ENCODE measurements around the gene PAN2. TPM values are rescaled to one million over a fixed set of nuclear protein-coding genes. Genes with fewer than 3 reads are reported as not detected.

The PAN2 gene
- total and polyA plus RNA-seq, 2 donors (not counting 3 experiments of a cell fraction or from before 2014, with no cell fraction given) = 21.5 to 21.9 TPM

GRCh38 chr12:56377989-56378316 lies 44.2 kb upstream of the PAN2 start:
- no TSS peak for BruUV-seq (replicated peaks)
- Histone ChIP-seq H3K79me2 (ENCODE audit: control insufficient read depth, insufficient read depth, low read length) (no peaks in the 10 kb centered on the region), H3K27ac (ENCODE audit: insufficient read depth, low read depth, low read length) (no peak overlapping the region), H3K4me1 (ENCODE audit: control insufficient read depth, extremely low read depth, insufficient read depth, low read length) (peaks cover 13% of the 10 kb centered on the region), H3K9me1 (replicated peaks; ENCODE audit: control insufficient read depth, extremely low read depth, insufficient read depth, low read length) (no peaks in the 10 kb centered on the region), H4K20me1 (replicated peaks; ENCODE audit: control insufficient read depth, extremely low read depth, insufficient read depth, low read length) (no peaks in the 10 kb centered on the region), H3K4me2 (ENCODE audit: insufficient read depth, low read length) (no peak overlapping the region), H3K9ac (replicated peaks; ENCODE audit: extremely low read depth, insufficient read depth, low read length) (no peak overlapping the region), H3K27me3 (ENCODE audit: control insufficient read depth in 2 of 2, insufficient read depth in 2 of 2, low read length in 2 of 2) (no peaks in the 10 kb centered on the region), H3K4me3 (replicated peaks in 1 of 3; ENCODE audit: insufficient read depth in 1 of 3, low read depth in 1 of 3, low read length in 3 of 3) (no peak overlapping the region), H2AFZ (ENCODE audit: low read depth, low read length) (peak overlapping the region; percentile 69), H3K36me3 (ENCODE audit: control insufficient read depth in 2 of 2, extremely low read depth in 1 of 2, insufficient read depth in 2 of 2, low read length in 2 of 2) (no peaks in the 10 kb centered on the region), H3K9me3 (replicated peaks; ENCODE audit: control insufficient read depth, insufficient read depth, low read length) (no peaks in the 10 kb centered on the region)
- CTCF ChIA-PET = interaction anchor here (0.8 to 3.7 kb wide), 2 partner anchors 38 to 86 kb away, joined by 3 to 15 read pairs; no protein-coding TSS in a partner anchor
- dilution Hi-C loops (cut with MboI; ENCODE audit: extremely low pct_ligation_motif_present, low sequenced_read_pairs) = no loop called here
- intact Hi-C loops (cut with micrococcal nuclease) = loop anchor here (1.0 kb wide), 1 partner anchor 86 kb away; no protein-coding TSS in a partner anchor
- no peak for FAIRE-seq
- DNase-seq (ENCODE audit: low read depth, low spot score) = no peak
- no peak for TF ChIP-seq MYC (IDR thresholded peaks at IDR 0.05; ENCODE audit: low read depth, low read length)
- POLR2A ChIA-PET = no interaction called here

GRCh38 chr12:56377310-56377988 lies 43.6 kb upstream of the PAN2 start:
- H3K27ac ChIP-seq (ENCODE audit: insufficient read depth, low read depth, low read length) = no peak overlapping the region
- no peaks in the 10 kb centered on the region for H3K9me1 ChIP-seq (replicated peaks; ENCODE audit: control insufficient read depth, extremely low read depth, insufficient read depth, low read length)
- H3K4me2 ChIP-seq (ENCODE audit: insufficient read depth, low read length) = no peak overlapping the region
- intact Hi-C loops (cut with micrococcal nuclease) (loop anchor here (1.0 kb wide), 1 partner anchor 87 kb away; no protein-coding TSS in a partner anchor), dilution Hi-C loops (cut with MboI; ENCODE audit: extremely low pct_ligation_motif_present, low sequenced_read_pairs) (no loop called here)
- no peaks in the 10 kb centered on the region for H3K9me3 ChIP-seq (replicated peaks; ENCODE audit: control insufficient read depth, insufficient read depth, low read length)
- no peaks in the 10 kb centered on the region for H4K20me1 ChIP-seq (replicated peaks; ENCODE audit: control insufficient read depth, extremely low read depth, insufficient read depth, low read length)
- ChIA-PET POLR2A (no interaction called here), CTCF (interaction anchor here (0.8 to 3.7 kb wide), 3 partner anchors 9 to 86 kb away, joined by 3 to 15 read pairs (median 3); no protein-coding TSS in a partner anchor)
- no peaks in the 10 kb centered on the region for H3K27me3 ChIP-seq (ENCODE audit: control insufficient read depth in 2 of 2, insufficient read depth in 2 of 2, low read length in 2 of 2)
- DNase-seq (ENCODE audit: low read depth, low spot score) = peak; percentile 29
- FAIRE-seq = peak; percentile 88
- H3K36me3 ChIP-seq (ENCODE audit: control insufficient read depth in 2 of 2, extremely low read depth in 1 of 2, insufficient read depth in 2 of 2, low read length in 2 of 2) = no peaks in the 10 kb centered on the region
- H3K9ac ChIP-seq (replicated peaks; ENCODE audit: extremely low read depth, insufficient read depth, low read length) = no peak overlapping the region
- no peak overlapping the region for H3K4me3 ChIP-seq (replicated peaks in 1 of 3; ENCODE audit: insufficient read depth in 1 of 3, low read depth in 1 of 3, low read length in 3 of 3)
- no TSS peak for BruUV-seq (replicated peaks)
- H2AFZ ChIP-seq (ENCODE audit: low read depth, low read length) = peak overlapping the region; percentile 69
- TF ChIP-seq CTCF (IDR thresholded peaks at IDR 0.05; ENCODE audit: extremely low read depth in 1 of 2, insufficient read depth in 1 of 2, low read depth in 1 of 2, low read length in 2 of 2) (peak in 1 of 2 donors; percentile 18), GATA2 (IDR thresholded peaks at IDR 0.05; ENCODE audit: insufficient read depth, insufficient read length, low read depth, low read length) (peak; percentile 40), MAX (IDR thresholded peaks at IDR 0.05; ENCODE audit: insufficient read depth, insufficient read length) (no peak), FOS (IDR thresholded peaks at IDR 0.05; ENCODE audit: borderline replicate concordance, insufficient read depth, low read length) (peak; percentile 66)
- H3K79me2 ChIP-seq (ENCODE audit: control insufficient read depth, insufficient read depth, low read length) = no peaks in the 10 kb centered on the region
- peaks cover 13% of the 10 kb centered on the region for H3K4me1 ChIP-seq (ENCODE audit: control insufficient read depth, extremely low read depth, insufficient read depth, low read length)
